ENCODE measurements around the gene PDGFB. TPM values are rescaled to one million over a fixed set of nuclear protein-coding genes. Genes with fewer than 3 reads are reported as not detected.
A peak's percentile ranks its signal among the peaks of the same experiment; 100 is the strongest.

Gene PDGFB
- total and polyA plus RNA-seq, 2 of the 4 experiments (the other 2 are of a cell fraction): 0.07 TPM; not detected in 1

DNA sequence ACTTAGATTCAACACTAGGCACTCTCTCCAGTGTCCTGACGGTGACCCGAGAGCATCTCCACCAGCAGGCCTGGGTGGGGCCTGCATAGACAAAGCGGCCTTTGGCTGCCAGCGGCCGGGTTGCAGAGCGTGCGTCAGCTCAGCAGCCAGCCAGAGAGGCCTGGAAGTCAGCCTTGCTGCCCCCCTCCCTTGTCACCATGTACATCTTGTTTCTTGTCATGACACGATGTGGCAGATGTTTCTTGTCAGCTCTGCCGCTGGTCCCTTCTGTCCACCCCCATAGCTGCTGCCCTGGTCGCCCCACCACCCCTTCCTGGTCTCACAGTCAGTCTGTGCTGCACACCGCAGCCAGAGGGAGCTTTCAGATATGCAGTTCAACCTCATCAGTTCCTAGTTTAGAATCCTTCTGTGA, 59.2 kb downstream of the PDGFB start:
- 14% methylated on average over 4 of the region's 11 CpGs; no CpG with 5 or more reads in 1 of the 2 experiments for WGBS, 2 experiments (ENCODE audit: extremely low coverage in 2 of 2, insufficient read length in 1 of 2)
- intact Hi-C loops (cut with micrococcal nuclease): no loop called here

More for the DNA sequence above, 59.2 kb downstream of the PDGFB start:
- Histone ChIP-seq H3K4me1 (ENCODE audit: control insufficient read depth, insufficient read depth, low read length) (peaks cover 10% of the 10 kb centered on the region), H2BK120ac (ENCODE audit: low read depth, low read length) (peak overlapping the region; percentile 91), H2BK15ac (ENCODE audit: low read depth, low read length) (peak overlapping the region; percentile 92; the same call in 1 of the 3 replicates), H3K27me3 (ENCODE audit: control insufficient read depth, insufficient read depth, low read length) (no peaks in the 10 kb centered on the region), H3K9me3 (ENCODE audit: control insufficient read depth, insufficient read depth, low read length) (0 out of 2 replicates have a peak, but pooled peaks cover 3% of the 10 kb centered on the region), H4K8ac (ENCODE audit: low read depth in 2 of 2, low read length in 2 of 2) (peak overlapping the region; percentile 55 to 88; a peak in 3 of 4 replicates), H2AFZ (replicated peaks; ENCODE audit: low read length, poor library complexity) (peak overlapping the region; percentile 90), H3K4ac (ENCODE audit: low read depth, low read length) (peak overlapping the region; percentile 83), H3K14ac (replicated peaks; ENCODE audit: low read depth, low read length) (peak overlapping the region; percentile 54), H3K79me1 (ENCODE audit: low read depth in 1 of 2, low read length in 2 of 2) (no peaks in the 10 kb centered on the region), H3K23ac (ENCODE audit: low read depth, low read length) (no peak overlapping the region; the same call in 1 of the 2 replicates), H4K20me1 (ENCODE audit: insufficient read depth, low read length) (no peaks in the 10 kb centered on the region), H3K56ac (ENCODE audit: extremely low read depth, insufficient read depth, low read length) (no peak overlapping the region), H2AK9ac (replicated peaks; ENCODE audit: low read depth, low read length, poor library complexity) (no peak overlapping the region), H3K18ac (ENCODE audit: low read depth, low read length) (peak overlapping the region; percentile 88), H3K9me1 (ENCODE audit: insufficient read depth, low read length) (peaks cover 7% of the 10 kb centered on the region; the same call in 1 of the 2 replicates), H3K9ac (ENCODE audit: low read depth, low read length) (peak overlapping the region; percentile 30; the same call in 1 of the 2 replicates), H4K91ac (ENCODE audit: insufficient read depth, low read depth, low read length) (peak overlapping the region; percentile 93), H3K4me2 (ENCODE audit: low read depth, low read length) (no peak overlapping the region), H3K36me3 (ENCODE audit: control insufficient read depth, insufficient read depth, low read length) (no peaks in the 10 kb centered on the region), H2BK5ac (ENCODE audit: low read depth, low read length, poor library complexity, severe bottlenecking) (peak overlapping the region; percentile 80), H3K4me3 (ENCODE audit: insufficient read depth, low read depth, low read length) (no peak overlapping the region), H2AK5ac (ENCODE audit: low read depth, low read length) (peak overlapping the region; percentile 79; the same call in 1 of the 2 replicates), H2BK20ac (ENCODE audit: low read depth, low read length) (peak overlapping the region; percentile 79; the same call in 1 of the 2 replicates), H4K5ac (ENCODE audit: low read depth, low read length) (peak overlapping the region; percentile 25), H3K27ac (ENCODE audit: insufficient read depth, low read length) (peak overlapping the region; percentile 44)
- no TSS peak for BruUV-seq (replicated peaks)
- in situ Hi-C loops (cut with MboI; ENCODE audit: low sequenced_read_pairs) (no loop called here), dilution Hi-C loops (cut with HindIII; ENCODE audit: low sequenced_read_pairs, unreplicated experiment) (no loop called here)
- POLR2A ChIA-PET (ENCODE audit: unreplicated experiment): no interaction called here
- DNase-seq (peak; percentile 49), ATAC-seq (ENCODE audit: low read depth) (peak; percentile 78)
- TF ChIP-seq RFX5 (IDR thresholded peaks at IDR 0.05; ENCODE audit: low read depth, low read length) (no peak), CTCF (conservative IDR thresholded peaks at IDR 0.05; ENCODE audit: low read depth, low read length) (peak; percentile 40), MAZ (IDR thresholded peaks at IDR 0.05; ENCODE audit: borderline replicate concordance, low read depth, low read length) (no peak), BHLHE40 (IDR thresholded peaks at IDR 0.05; ENCODE audit: low read depth, low read length) (no peak), MXI1 (IDR thresholded peaks at IDR 0.05; ENCODE audit: borderline replicate concordance, low read depth, low read length) (no peak), RAD21 (IDR thresholded peaks at IDR 0.05; ENCODE audit: low read length) (peak; percentile 19; the same call in 1 of the 2 replicates)
- TF ChIP-seq, protein P1, sequence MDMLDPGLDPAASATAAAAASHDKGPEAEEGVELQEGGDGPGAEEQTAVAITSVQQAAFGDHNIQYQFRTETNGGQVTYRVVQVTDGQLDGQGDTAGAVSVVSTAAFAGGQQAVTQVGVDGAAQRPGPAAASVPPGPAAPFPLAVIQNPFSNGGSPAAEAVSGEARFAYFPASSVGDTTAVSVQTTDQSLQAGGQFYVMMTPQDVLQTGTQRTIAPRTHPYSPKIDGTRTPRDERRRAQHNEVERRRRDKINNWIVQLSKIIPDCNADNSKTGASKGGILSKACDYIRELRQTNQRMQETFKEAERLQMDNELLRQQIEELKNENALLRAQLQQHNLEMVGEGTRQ (IDR thresholded peaks at IDR 0.05; ENCODE audit: low read depth, low read length): no peak
- TF ChIP-seq, protein P2, sequence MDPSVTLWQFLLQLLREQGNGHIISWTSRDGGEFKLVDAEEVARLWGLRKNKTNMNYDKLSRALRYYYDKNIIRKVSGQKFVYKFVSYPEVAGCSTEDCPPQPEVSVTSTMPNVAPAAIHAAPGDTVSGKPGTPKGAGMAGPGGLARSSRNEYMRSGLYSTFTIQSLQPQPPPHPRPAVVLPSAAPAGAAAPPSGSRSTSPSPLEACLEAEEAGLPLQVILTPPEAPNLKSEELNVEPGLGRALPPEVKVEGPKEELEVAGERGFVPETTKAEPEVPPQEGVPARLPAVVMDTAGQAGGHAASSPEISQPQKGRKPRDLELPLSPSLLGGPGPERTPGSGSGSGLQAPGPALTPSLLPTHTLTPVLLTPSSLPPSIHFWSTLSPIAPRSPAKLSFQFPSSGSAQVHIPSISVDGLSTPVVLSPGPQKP (IDR thresholded peaks at IDR 0.05; ENCODE audit: borderline replicate concordance, low read depth, low read length): no peak
- CTCF ChIA-PET: interaction anchor here (0.5 to 1.0 kb wide), 2 partner anchors 9 to 132 kb away, joined by 3 to 4 read pairs; no protein-coding TSS in a partner anchor

All from IMR-90 (cell line).